ENCODE results near the gene TFCP2. TPM values are rescaled to one million over a fixed set of nuclear protein-coding genes. Genes with fewer than 3 reads are reported as not detected.

Gene TFCP2
- total and polyA plus RNA-seq, 2 experiments from 2014 or later: 9.0 to 12.4 TPM

DNA sequence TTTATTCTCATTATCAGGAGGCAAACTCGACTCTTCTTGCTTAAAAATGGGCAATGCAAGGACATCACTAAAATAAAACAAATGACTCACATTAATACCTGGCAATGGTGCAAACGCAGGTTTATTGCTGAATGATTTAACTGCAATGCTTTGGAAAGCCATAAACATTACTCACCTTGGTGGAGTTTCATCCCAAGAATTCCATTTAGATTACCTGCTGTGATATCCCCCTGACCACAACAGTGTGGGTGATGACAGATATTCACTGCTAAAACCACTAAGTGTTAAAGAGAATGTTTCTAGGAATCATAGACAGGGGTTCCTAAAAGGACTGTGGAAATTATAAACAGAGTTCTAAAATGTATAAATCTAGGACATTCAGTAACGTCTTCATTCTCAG, 54.2 kb downstream of the TFCP2 start:
- H3K4me3 ChIP-seq: no peak overlapping the region
- peaks cover 11% of the 10 kb centered on the region for H3K4me1 ChIP-seq (ENCODE audit: insufficient read depth)
- H4K20me1 ChIP-seq (ENCODE audit: insufficient read depth): no peaks in the 10 kb centered on the region
- H3K27me3 ChIP-seq (replicated peaks; ENCODE audit: insufficient read depth): no peaks in the 10 kb centered on the region
- no peaks in the 10 kb centered on the region for H3K9me3 ChIP-seq (ENCODE audit: low read depth)
- H3K36me3 ChIP-seq (ENCODE audit: low read depth): peaks cover 3% of the 10 kb centered on the region; the same call in 1 of the 2 replicates
- no peak overlapping the region for H3K9ac ChIP-seq
- 0 out of 2 replicates have a peak, but pooled peaks cover 10% of the 10 kb centered on the region for H3K79me2 ChIP-seq (ENCODE audit: insufficient read depth)
- in situ Hi-C loops (cut with MboI): no loop called here
- no peak overlapping the region for H2AFZ ChIP-seq
- H3F3A ChIP-seq (ENCODE audit: insufficient read depth): peaks cover 9% of the 10 kb centered on the region; the same call in 1 of the 2 replicates
- TF ChIP-seq EZH2phosphoT487 (IDR thresholded peaks at IDR 0.05; ENCODE audit: insufficient read depth, low read depth) (peak; percentile 86), EZH2 (IDR thresholded peaks at IDR 0.05; ENCODE audit: insufficient read depth, poor library complexity, severe bottlenecking) (no peak)
- no peaks in the 10 kb centered on the region for H3K9me2 ChIP-seq (ENCODE audit: insufficient read depth)
- no peak overlapping the region for H3K27ac ChIP-seq
- no peak overlapping the region for H3K4me2 ChIP-seq (ENCODE audit: unreplicated experiment)
- WGBS, 2 experiments (ENCODE audit: low coverage in 1 of 2, low lambda C conversion rate in 2 of 2, missing lambda C conversion rate in 2 of 2): 59 to 61% methylated on average over 3 of the region's 3 CpGs
- peak; percentile 61 for DNase-seq

- Histone ChIP-seq H3K4me1 (ENCODE audit: insufficient read depth) (peaks cover 11% of the 10 kb centered on the region), H3K27me3 (replicated peaks; ENCODE audit: insufficient read depth) (no peaks in the 10 kb centered on the region), H3K9me2 (ENCODE audit: insufficient read depth) (no peaks in the 10 kb centered on the region), H3K79me2 (ENCODE audit: insufficient read depth) (0 out of 2 replicates have a peak, but pooled peaks cover 5% of the 10 kb centered on the region), H3F3A (ENCODE audit: insufficient read depth) (peaks cover 9% of the 10 kb centered on the region; the same call in 1 of the 2 replicates), H3K9me3 (ENCODE audit: low read depth) (no peaks in the 10 kb centered on the region), H3K4me2 (ENCODE audit: unreplicated experiment) (no peak overlapping the region), H4K20me1 (ENCODE audit: insufficient read depth) (no peaks in the 10 kb centered on the region), H2AFZ (no peak overlapping the region), H3K9ac (no peak overlapping the region), H3K36me3 (ENCODE audit: low read depth) (peaks cover 16% of the 10 kb centered on the region), H3K27ac (no peak overlapping the region), H3K4me3 (no peak overlapping the region)
- TF ChIP-seq EZH2 (IDR thresholded peaks at IDR 0.05; ENCODE audit: insufficient read depth, poor library complexity, severe bottlenecking) (no peak), EZH2phosphoT487 (IDR thresholded peaks at IDR 0.05; ENCODE audit: insufficient read depth, low read depth) (no peak)
- no peak for DNase-seq
- in situ Hi-C loops (cut with MboI): no loop called here
These were observed 57.4 kb downstream of the TFCP2 start for GRCh38 chr12:51115533-51115932.

GRCh38 chr12:51108136-51108535, 64.8 kb downstream of the TFCP2 start:
- H3K4me2 ChIP-seq (ENCODE audit: unreplicated experiment): no peak overlapping the region
- H3K9ac ChIP-seq: no peak overlapping the region
- no peaks in the 10 kb centered on the region for H3K27me3 ChIP-seq (replicated peaks; ENCODE audit: insufficient read depth)
- WGBS, 2 experiments (ENCODE audit: low coverage in 1 of 2, low lambda C conversion rate in 2 of 2, missing lambda C conversion rate in 2 of 2): 87% methylated on average over 4 of the region's 4 CpGs
- no peaks in the 10 kb centered on the region for H3K79me2 ChIP-seq (ENCODE audit: insufficient read depth)
- H3K4me3 ChIP-seq: no peak overlapping the region
- H3K36me3 ChIP-seq (ENCODE audit: low read depth): peaks cover 42% of the 10 kb centered on the region
- in situ Hi-C loops (cut with MboI): no loop called here
- no peaks in the 10 kb centered on the region for H3F3A ChIP-seq (ENCODE audit: insufficient read depth)
- no peak overlapping the region for H2AFZ ChIP-seq
- no peaks in the 10 kb centered on the region for H3K9me3 ChIP-seq (ENCODE audit: low read depth)
- H3K4me1 ChIP-seq (ENCODE audit: insufficient read depth): no peaks in the 10 kb centered on the region
- H3K27ac ChIP-seq: no peak overlapping the region
- H3K9me2 ChIP-seq (ENCODE audit: insufficient read depth): no peaks in the 10 kb centered on the region
- H4K20me1 ChIP-seq (ENCODE audit: insufficient read depth): no peaks in the 10 kb centered on the region
- no peak for DNase-seq
- TF ChIP-seq EZH2 (IDR thresholded peaks at IDR 0.05; ENCODE audit: insufficient read depth, poor library complexity, severe bottlenecking) (no peak), EZH2phosphoT487 (IDR thresholded peaks at IDR 0.05; ENCODE audit: insufficient read depth, low read depth) (no peak)

GRCh38 chr12:51103977-51104376, 69.0 kb downstream of the TFCP2 start:
- H3K79me2 ChIP-seq (ENCODE audit: insufficient read depth): no peaks in the 10 kb centered on the region
- no peak for DNase-seq
- H3K27ac ChIP-seq: no peak overlapping the region
- H4K20me1 ChIP-seq (ENCODE audit: insufficient read depth): no peaks in the 10 kb centered on the region
- H3K9ac ChIP-seq: no peak overlapping the region
- no peak overlapping the region for H2AFZ ChIP-seq
- TF ChIP-seq EZH2 (IDR thresholded peaks at IDR 0.05; ENCODE audit: insufficient read depth, poor library complexity, severe bottlenecking) (no peak), EZH2phosphoT487 (IDR thresholded peaks at IDR 0.05; ENCODE audit: insufficient read depth, low read depth) (no peak)
- in situ Hi-C loops (cut with MboI): no loop called here
- H3K4me1 ChIP-seq (ENCODE audit: insufficient read depth): no peaks in the 10 kb centered on the region
- no peaks in the 10 kb centered on the region for H3K9me2 ChIP-seq (ENCODE audit: insufficient read depth)
- peaks cover 46% of the 10 kb centered on the region for H3K36me3 ChIP-seq (ENCODE audit: low read depth)
- H3F3A ChIP-seq (ENCODE audit: insufficient read depth): no peaks in the 10 kb centered on the region
- no peak overlapping the region for H3K4me2 ChIP-seq (ENCODE audit: unreplicated experiment)
- H3K9me3 ChIP-seq (ENCODE audit: low read depth): no peaks in the 10 kb centered on the region
- no peaks in the 10 kb centered on the region for H3K27me3 ChIP-seq (replicated peaks; ENCODE audit: insufficient read depth)
- no peak overlapping the region for H3K4me3 ChIP-seq

DNA sequence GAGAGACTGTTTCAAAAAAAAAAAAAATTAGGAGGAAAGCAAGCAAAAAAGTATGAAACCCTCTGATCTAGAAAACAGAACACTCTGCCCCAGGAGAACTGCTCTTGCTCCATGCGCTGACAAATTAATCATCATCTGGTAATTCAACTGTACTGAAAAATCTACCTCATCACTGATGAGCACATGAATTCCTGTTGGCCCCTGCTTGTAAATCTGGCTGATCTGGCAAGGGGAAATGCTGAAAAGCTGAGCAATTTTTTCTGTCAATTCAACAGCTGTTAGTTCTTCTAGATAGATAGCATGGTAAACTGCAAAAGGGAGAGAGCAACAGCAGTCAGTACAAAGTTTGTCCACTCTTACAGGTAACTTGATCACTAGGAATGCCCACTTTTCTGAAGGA, 74.3 kb downstream of the TFCP2 start:
- H2AFZ ChIP-seq: no peak overlapping the region
- TF ChIP-seq EZH2phosphoT487 (IDR thresholded peaks at IDR 0.05; ENCODE audit: insufficient read depth, low read depth) (no peak), EZH2 (IDR thresholded peaks at IDR 0.05; ENCODE audit: insufficient read depth, poor library complexity, severe bottlenecking) (no peak)
- DNase-seq: peak; percentile 44
- H3K9ac ChIP-seq: no peak overlapping the region
- in situ Hi-C loops (cut with MboI): no loop called here
- no peaks in the 10 kb centered on the region for H4K20me1 ChIP-seq (ENCODE audit: insufficient read depth)
- no peak overlapping the region for H3K4me3 ChIP-seq
- H3K4me2 ChIP-seq (ENCODE audit: unreplicated experiment): no peak overlapping the region
- 46 to 73% methylated on average over 1 of the region's 1 CpG for WGBS, 2 experiments (ENCODE audit: low coverage in 1 of 2, low lambda C conversion rate in 2 of 2, missing lambda C conversion rate in 2 of 2)
- no peaks in the 10 kb centered on the region for H3K27me3 ChIP-seq (replicated peaks; ENCODE audit: insufficient read depth)
- no peaks in the 10 kb centered on the region for H3K79me2 ChIP-seq (ENCODE audit: insufficient read depth)
- H3K9me3 ChIP-seq (ENCODE audit: low read depth): no peaks in the 10 kb centered on the region
- H3K4me1 ChIP-seq (ENCODE audit: insufficient read depth): no peaks in the 10 kb centered on the region
- H3F3A ChIP-seq (ENCODE audit: insufficient read depth): no peaks in the 10 kb centered on the region
- H3K27ac ChIP-seq: no peak overlapping the region
- no peaks in the 10 kb centered on the region for H3K9me2 ChIP-seq (ENCODE audit: insufficient read depth)
- H3K36me3 ChIP-seq (ENCODE audit: low read depth): peaks cover 33% of the 10 kb centered on the region; the same call in 1 of the 2 replicates
